ENCODE results near the gene KIF4A.
"Not testable (repeated sequence)": the region's sequence is repeated elsewhere in the genome, so short reads cannot be mapped to it uniquely, and the experiment has no call there.

The KIF4A gene

DNA sequence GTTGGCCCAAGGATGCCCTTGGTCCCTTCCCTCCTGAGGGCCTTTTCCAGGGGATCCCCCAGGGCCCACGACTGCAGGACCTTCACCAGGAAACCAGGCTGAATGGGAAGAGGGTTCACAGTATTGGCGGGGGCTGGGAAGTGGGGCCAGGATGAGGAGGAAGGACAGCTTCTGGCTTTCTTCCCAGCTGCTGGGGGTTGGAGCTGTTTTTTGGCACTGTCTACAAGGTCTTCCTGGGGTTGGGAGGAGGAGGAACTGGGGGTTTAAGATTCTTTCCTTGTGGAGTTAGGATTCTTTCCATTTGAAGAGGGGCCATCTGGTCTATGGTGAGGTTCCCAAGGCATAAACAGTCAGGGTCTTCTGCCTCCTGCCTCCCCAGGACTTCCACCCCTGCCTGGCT, 64.8 kb downstream of the KIF4A start:
- DNase-seq (ENCODE audit: low spot score) (no peak), ATAC-seq (ENCODE audit: low read depth) (no peak)
- Histone ChIP-seq H3K27ac (ENCODE audit: poor library complexity, severe bottlenecking) (no peak overlapping the region), H3K27me3 (ENCODE audit: insufficient read depth, poor library complexity, severe bottlenecking) (no peaks in the 10 kb centered on the region), H3K36me3 (ENCODE audit: low read depth) (0 out of 2 replicates have a peak, but pooled peaks cover 3% of the 10 kb centered on the region), H3K9me3 (ENCODE audit: severe bottlenecking) (no peaks in the 10 kb centered on the region), H3K4me3 (ENCODE audit: severe bottlenecking) (no peak overlapping the region), H3K4me1 (ENCODE audit: insufficient read depth, poor library complexity, severe bottlenecking) (no peaks in the 10 kb centered on the region)
- TF ChIP-seq, protein P1, sequence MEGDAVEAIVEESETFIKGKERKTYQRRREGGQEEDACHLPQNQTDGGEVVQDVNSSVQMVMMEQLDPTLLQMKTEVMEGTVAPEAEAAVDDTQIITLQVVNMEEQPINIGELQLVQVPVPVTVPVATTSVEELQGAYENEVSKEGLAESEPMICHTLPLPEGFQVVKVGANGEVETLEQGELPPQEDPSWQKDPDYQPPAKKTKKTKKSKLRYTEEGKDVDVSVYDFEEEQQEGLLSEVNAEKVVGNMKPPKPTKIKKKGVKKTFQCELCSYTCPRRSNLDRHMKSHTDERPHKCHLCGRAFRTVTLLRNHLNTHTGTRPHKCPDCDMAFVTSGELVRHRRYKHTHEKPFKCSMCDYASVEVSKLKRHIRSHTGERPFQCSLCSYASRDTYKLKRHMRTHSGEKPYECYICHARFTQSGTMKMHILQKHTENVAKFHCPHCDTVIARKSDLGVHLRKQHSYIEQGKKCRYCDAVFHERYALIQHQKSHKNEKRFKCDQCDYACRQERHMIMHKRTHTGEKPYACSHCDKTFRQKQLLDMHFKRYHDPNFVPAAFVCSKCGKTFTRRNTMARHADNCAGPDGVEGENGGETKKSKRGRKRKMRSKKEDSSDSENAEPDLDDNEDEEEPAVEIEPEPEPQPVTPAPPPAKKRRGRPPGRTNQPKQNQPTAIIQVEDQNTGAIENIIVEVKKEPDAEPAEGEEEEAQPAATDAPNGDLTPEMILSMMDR (IDR thresholded peaks at IDR 0.05; ENCODE audit: poor library complexity, severe bottlenecking): no peak

DNA sequence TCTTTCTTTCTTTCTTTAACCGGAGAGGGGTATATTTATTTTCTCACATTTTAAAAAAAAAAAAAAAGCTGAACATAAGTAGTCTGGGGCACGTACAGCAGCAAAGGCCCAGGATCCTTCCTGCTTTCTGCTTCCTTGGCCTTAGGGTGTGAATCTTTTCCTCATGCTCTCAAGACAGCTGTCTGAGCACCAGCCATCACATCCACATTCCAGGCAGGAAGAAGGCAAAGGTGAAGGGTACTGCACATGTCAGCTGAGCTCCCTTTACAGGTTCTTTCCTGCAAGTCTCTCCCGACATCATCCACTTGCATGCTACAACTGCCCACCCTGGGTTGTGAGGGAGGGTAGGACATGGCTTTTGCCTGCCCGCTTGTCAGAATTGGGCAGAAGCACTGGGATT, 69.6 kb downstream of the KIF4A start:
- no peak overlapping the region for H3K4me3 ChIP-seq (ENCODE audit: severe bottlenecking)
- TF ChIP-seq, protein P1 (IDR thresholded peaks at IDR 0.05; ENCODE audit: poor library complexity, severe bottlenecking): no peak
- no peaks in the 10 kb centered on the region for H3K9me3 ChIP-seq (ENCODE audit: severe bottlenecking)
- ATAC-seq (ENCODE audit: low read depth): no peak
- no peaks in the 10 kb centered on the region for H3K4me1 ChIP-seq (ENCODE audit: insufficient read depth, poor library complexity, severe bottlenecking)
- H3K27me3 ChIP-seq (ENCODE audit: insufficient read depth, poor library complexity, severe bottlenecking): no peaks in the 10 kb centered on the region
- no peak for DNase-seq (ENCODE audit: low spot score)
- no peak overlapping the region for H3K27ac ChIP-seq (ENCODE audit: poor library complexity, severe bottlenecking)
- 0 out of 2 replicates have a peak, but pooled peaks cover 3% of the 10 kb centered on the region for H3K36me3 ChIP-seq (ENCODE audit: low read depth)

DNA sequence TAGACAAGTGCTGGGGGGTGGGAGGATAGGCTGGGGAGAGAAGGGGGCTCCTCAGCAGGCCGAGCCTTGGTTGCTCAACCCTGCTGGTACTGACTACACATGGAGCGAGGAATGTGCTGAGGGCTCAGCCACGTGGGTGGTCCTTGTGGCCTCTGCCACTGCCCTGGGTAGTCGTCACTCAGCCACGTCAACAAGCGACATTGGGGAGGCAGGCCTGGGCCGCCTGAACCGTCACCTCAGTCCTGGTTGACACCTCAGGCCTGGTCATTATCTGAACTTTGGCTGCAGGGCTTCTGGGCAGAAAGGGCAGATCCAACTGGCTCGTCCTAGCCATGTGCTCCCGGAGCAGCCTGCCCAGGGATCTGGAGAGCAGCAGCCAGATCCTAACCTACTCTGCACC, 70.5 kb downstream of the KIF4A start:
- Histone ChIP-seq H3K4me1 (ENCODE audit: insufficient read depth, poor library complexity, severe bottlenecking) (no peaks in the 10 kb centered on the region), H3K36me3 (ENCODE audit: low read depth) (0 out of 2 replicates have a peak, but pooled peaks cover 3% of the 10 kb centered on the region), H3K4me3 (ENCODE audit: severe bottlenecking) (no peak overlapping the region), H3K27ac (ENCODE audit: poor library complexity, severe bottlenecking) (no peak overlapping the region), H3K9me3 (ENCODE audit: severe bottlenecking) (no peaks in the 10 kb centered on the region), H3K27me3 (ENCODE audit: insufficient read depth, poor library complexity, severe bottlenecking) (no peaks in the 10 kb centered on the region)
- no peak for DNase-seq (ENCODE audit: low spot score)
- TF ChIP-seq, protein P1 (IDR thresholded peaks at IDR 0.05; ENCODE audit: poor library complexity, severe bottlenecking): no peak
- ATAC-seq (ENCODE audit: low read depth): no peak

- not testable (repeated sequence) for H3K4me1 ChIP-seq (ENCODE audit: insufficient read depth, poor library complexity, severe bottlenecking); H3K9me3 ChIP-seq (ENCODE audit: severe bottlenecking); ATAC-seq (ENCODE audit: low read depth); DNase-seq (ENCODE audit: low spot score); H3K36me3 ChIP-seq (ENCODE audit: low read depth); H3K4me3 ChIP-seq (ENCODE audit: severe bottlenecking); H3K27ac ChIP-seq (ENCODE audit: poor library complexity, severe bottlenecking); H3K27me3 ChIP-seq (ENCODE audit: insufficient read depth, poor library complexity, severe bottlenecking)
These were observed 78.8 kb downstream of the KIF4A start for GRCh38 chrX:70368731-70369130.

- H3K27ac ChIP-seq (ENCODE audit: poor library complexity, severe bottlenecking): no peak overlapping the region
- H3K9me3 ChIP-seq (ENCODE audit: severe bottlenecking): no peaks in the 10 kb centered on the region
- DNase-seq (ENCODE audit: low spot score): no peak
- no peak for ATAC-seq (ENCODE audit: low read depth)
- no peak overlapping the region for H3K4me3 ChIP-seq (ENCODE audit: severe bottlenecking)
- TF ChIP-seq, protein P1 (IDR thresholded peaks at IDR 0.05; ENCODE audit: poor library complexity, severe bottlenecking): no peak
- H3K4me1 ChIP-seq (ENCODE audit: insufficient read depth, poor library complexity, severe bottlenecking): no peaks in the 10 kb centered on the region
- H3K36me3 ChIP-seq (ENCODE audit: low read depth): peaks cover 7% of the 10 kb centered on the region; the same call in 1 of the 2 replicates
- no peaks in the 10 kb centered on the region for H3K27me3 ChIP-seq (ENCODE audit: insufficient read depth, poor library complexity, severe bottlenecking)
These were observed 96.3 kb downstream of the KIF4A start for GRCh38 chrX:70386235-70386634.

Measured in RWPE2 (cell line).